ENCODE data around the gene ANKFN1.
A peak's percentile ranks its signal among the peaks of the same experiment; 100 is the strongest.
"Not testable (repeated sequence)": the region's sequence is repeated elsewhere in the genome, so short reads cannot be mapped to it uniquely, and the experiment has no call there.

Gene ANKFN1

GRCh38 chr17:56185491-56186221 is 32.4 kb downstream of the ANKFN1 start:
- no peak for DNase-seq

- no peak for DNase-seq
Observed at GRCh38 chr17:56186222-56186786, 33.0 kb downstream of the ANKFN1 start.

DNA sequence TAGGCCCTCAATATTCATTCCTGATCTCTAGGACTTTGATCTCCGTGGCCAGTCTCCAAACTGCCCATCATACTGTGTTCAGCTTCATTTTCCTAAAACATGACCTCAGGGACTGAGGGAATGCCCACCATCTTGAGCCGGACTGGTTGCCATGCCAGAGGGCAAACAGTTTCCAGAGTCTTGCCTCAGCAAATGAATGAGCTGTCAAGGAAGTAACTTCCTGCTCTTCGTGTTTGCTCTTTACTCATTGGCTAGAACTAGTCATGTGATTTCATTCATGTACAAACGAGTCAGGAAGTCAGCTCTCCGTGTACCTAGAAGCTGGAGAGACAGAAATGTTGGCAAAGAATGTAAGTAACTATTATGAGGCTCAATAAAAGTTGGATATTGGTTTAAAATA is 50.2 kb downstream of the ANKFN1 start:
- DNase-seq = no peak

GRCh38 chr17:56206351-56206750 is 53.1 kb downstream of the ANKFN1 start:
- DNase-seq = no peak

DNA sequence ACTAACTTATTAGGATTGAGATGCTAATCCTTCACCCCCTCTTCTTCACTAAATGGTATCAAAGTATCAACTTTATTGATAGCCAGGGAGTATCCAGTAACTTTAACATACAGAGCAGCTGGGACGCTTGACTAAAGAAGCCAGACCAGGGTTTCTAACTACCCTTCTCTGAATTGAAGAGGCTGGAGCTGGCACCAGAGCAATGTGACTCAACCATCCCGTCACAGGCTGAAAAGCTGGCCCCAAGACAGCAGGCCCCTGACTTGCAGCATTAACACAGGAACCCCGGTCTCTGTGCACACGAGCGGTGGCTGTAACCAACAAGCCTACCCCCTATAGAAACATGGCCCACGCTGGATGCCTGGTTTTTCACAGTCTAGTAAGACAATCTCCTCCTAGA is 59.8 kb downstream of the ANKFN1 start:
- DNase-seq = no peak

- no peak for DNase-seq
Observed at GRCh38 chr17:56217921-56218320, 64.6 kb downstream of the ANKFN1 start.

- DNase-seq = no peak
Observed at GRCh38 chr17:56222255-56222654, 69.0 kb downstream of the ANKFN1 start.

DNA sequence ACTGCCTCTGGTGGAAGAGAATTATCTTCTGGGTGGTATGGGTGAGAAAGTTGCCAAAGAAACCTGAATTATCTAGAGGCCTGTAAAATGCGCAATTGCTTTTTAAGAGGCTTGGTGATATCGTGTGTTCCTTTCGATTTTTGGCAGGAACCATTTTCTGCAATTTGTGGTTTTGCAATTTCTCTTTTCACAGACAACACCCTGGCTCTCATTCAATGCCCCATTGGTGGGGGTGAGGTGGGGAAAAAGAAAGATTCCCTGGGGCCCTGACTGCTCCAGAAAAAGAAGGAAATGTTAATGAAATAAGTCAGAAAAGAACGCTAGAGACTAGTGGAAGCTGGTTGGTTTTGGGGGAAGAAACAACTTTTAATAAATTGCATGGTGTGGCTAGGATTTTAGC is 77.4 kb downstream of the ANKFN1 start:
- no peak for DNase-seq

DNA sequence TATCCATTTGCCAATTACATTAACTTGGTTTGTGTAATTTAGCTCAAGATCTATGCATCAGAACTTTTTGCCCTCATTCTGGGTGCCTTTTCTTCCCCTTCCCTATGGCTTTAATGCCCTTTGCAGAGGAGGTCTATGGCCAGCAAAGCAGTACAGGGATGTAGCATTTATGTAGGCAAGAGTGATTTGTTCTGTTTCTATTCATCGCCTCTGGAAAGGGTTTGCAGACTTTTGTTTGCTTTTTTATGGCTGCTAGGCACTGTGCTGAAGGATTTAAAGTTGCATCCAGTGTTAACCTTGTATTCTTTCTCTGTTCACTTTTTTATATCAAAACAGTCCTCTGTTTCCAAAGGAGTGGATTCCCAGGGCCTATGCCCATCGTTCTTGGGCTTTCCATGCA is 78.0 kb downstream of the ANKFN1 start:
- DNase-seq = no peak

- DNase-seq = no peak
Observed at GRCh38 chr17:56231693-56232092, 78.4 kb downstream of the ANKFN1 start.

DNA sequence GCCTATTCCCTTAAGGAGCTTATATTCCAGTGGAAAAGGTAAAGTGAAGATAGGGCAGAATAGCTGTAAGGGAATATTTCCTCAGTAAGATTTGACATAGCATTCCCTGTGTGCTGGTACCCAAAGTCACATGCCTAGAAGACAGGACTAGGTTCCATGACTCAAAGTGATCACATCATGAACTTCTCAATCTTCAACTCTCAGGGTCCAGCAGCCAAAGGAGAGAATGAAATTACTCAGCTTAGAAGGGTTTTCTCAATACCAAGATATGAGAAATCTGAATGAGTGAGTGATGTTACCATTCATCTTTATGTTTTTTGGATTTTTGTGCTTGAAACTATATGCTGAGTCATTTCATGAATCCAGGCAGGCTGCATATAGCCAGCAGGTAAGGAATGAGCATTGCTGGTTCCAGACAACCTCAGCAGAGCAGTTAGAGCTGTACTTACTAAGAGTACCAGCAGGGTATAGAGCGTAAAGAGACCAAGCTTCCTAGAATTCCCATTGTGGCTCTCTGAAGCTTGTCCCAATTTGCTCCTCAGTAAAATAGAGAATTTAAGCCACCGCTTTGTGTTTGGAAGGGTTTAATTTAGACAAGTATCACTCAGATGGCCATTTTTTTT is 91.1 kb downstream of the ANKFN1 start:
- DNase-seq = no peak

DNA sequence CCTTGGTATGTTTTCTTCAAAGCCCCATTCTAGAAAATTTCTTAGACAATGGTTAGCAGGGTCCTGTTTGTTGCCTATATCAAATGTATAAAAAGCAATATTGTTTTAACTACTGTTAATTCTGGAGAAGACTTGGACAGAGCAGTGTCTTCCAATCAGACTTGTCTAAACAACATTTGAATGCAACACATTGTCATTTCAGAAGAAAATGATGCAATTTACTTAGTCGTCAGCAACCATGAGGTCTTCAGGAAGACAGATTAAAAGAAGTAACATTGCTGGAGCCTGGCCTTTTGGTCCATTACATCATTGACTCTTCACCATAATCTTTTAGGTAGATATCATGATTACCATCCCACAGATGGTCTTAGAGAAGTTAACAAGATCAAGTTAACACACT is 94.5 kb downstream of the ANKFN1 start:
- no peak for DNase-seq

DNA sequence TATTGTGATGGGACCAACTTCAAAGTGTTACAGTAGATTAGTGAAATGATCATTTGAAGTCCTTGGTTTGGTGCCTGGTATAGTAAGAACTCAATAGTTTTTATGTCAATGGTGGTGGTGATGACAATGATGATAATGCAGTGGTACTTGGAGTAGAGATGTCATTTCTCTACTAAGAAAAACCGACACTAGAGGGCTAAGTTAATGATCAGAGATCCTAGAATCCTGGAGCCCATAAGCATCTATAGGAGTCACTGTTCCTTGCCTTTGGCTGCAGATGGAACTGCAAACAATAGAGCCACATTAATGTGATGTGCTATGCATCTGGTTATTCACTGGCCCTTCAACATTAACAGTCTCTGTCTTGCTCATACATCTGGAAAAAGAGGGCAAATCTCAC is 103.8 kb downstream of the ANKFN1 start:
- DNase-seq = no peak

GRCh38 chr17:56260376-56261002 is 107.2 kb downstream of the ANKFN1 start:
- no peak for DNase-seq

DNA sequence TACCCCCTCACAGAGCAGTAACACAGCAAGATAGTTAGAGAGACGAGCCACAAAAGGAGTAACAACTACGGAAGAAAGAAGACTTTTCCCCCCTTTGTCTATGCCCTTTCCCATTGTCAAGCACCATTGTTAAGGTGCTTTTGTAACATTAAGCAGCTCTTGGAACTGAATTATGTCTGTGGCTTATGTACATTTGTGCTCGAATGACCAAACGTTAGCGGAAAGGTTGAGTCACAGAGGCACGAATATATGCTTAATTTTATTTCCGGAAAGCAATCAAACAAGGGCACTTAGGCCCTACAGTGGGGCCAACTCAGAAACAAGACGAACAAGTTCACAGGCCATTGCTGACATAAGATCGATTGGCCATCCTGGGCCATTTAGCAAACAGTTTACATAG is 109.5 kb downstream of the ANKFN1 start:
- no peak for DNase-seq

DNA sequence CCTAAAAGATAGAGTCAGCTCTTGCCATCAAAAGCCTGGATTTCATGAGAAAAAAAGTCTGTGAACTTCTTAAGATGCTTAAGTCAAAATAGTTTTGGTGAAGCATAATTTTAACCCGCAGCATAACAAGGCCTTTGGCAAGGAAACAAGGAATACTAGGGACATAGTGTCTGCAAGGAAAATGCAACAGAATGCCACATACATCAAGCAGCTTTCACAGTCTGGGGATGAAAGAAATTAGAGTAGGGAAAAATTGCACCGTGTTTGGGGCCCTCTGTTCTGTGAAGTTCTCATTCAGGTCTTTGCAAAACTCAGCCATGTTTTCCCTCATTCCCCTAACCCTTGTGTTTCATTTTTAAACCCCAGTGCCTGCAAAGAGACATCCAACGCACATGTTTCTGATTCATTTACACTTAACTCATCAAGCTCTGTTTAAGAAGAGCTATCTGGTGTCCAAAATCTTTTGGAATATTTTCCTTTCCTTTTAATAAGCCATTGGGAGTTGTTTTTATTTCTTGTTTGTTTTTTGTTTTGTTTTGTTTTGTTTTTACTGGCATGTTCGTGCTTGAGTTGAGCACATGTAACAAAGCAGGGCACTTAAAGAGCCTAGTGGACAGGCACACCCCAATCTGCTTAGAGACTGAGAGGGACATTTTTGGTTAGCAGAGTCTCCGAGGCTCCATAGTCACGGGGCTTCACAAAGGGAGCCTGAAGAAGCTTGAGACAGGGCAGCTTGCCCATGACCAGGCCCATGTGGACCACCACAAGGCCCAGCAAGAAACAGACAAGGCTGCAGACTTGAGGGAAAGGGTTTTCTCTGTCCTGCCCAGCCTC is 116.5 kb downstream of the ANKFN1 start:
- DNase-seq = no peak

GRCh38 chr17:56274491-56274890 is 121.2 kb downstream of the ANKFN1 start:
- DNase-seq = no peak

DNA sequence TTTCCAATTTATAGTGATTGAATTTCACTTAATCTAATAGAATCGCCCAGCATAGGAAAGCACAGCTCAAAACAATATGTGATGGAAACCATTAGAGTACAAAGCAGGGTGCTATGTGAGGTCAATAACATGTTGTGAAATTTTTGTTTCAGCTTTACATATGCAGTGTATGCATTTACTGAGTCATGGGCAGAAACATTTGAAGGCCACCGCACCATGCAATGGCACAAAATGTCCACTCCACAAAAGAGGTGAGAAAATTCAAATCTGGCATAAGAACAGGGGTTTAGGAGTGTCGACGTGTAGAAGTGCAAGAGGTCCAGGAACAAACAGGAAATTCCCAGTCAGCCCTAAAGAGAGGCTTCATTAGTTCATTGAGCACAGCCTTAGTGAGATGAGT is 131.2 kb downstream of the ANKFN1 start:
- no peak for DNase-seq

GRCh38 chr17:56288786-56289185 is 135.5 kb downstream of the ANKFN1 start:
- not testable (repeated sequence) for DNase-seq

GRCh38 chr17:56289321-56289720 is 136.0 kb downstream of the ANKFN1 start:
- DNase-seq = no peak

GRCh38 chr17:56290101-56290801 is 137.0 kb downstream of the ANKFN1 start:
- DNase-seq = peak; percentile 22 to 35

GRCh38 chr17:56290802-56291118 is 137.5 kb downstream of the ANKFN1 start:
- no peak for DNase-seq

Measured in inflammatory macrophage treated with lipopolysaccharide for 1 hour (primary cell).